Kidney (tissue), 14 donors: ENCODE measurements around the gene NKIRAS1. TPM values are rescaled to one million over a fixed set of nuclear protein-coding genes. Genes with fewer than 3 reads are reported as not detected.
"Not testable (repeated sequence)": the region's sequence is repeated elsewhere in the genome, so short reads cannot be mapped to it uniquely, and the experiment has no call there.

ENCODE experiments used
- DNase-seq, 5 donors: peaks; one replicate each; pipeline ENCODE4 v3.0.0-alpha.2; 2013 to 2020
- FAIRE-seq: peaks from 2 replicates; lab custom pipeline; 2012; peaks lifted over from hg19 to GRCh38; lab: Jason Lieb, UNC
- H3K27ac ChIP-seq, 2 donors: one replicate each; pipeline ENCODE4 v1.7.0; 2013; ENCODE audit warnings: low read depth in 2 of 2, low read length in 2 of 2, inconsistent platforms in 1 of 2
- H3K27me3 ChIP-seq: one replicate; pipeline ENCODE4 v1.7.1; 2013; ENCODE audit warnings: low read length, inconsistent platforms; ENCODE audit not compliant: control insufficient read depth, insufficient read depth
- H3K36me3 ChIP-seq, 3 donors: one replicate each; pipeline versions ENCODE4 v1.7.0 to v1.7.1; 2013; ENCODE audit warnings: low read length in 3 of 3, control low read depth in 1 of 3, inconsistent platforms in 1 of 3; ENCODE audit not compliant: insufficient read depth in 3 of 3, control insufficient read depth in 2 of 3
- H3K4me1 ChIP-seq, 3 donors: one replicate each; pipeline versions ENCODE4 v1.7.0 to v1.7.1; 2013; ENCODE audit warnings: low read length in 3 of 3, inconsistent platforms in 1 of 3, low read depth in 1 of 3; ENCODE audit not compliant: control insufficient read depth in 2 of 3, insufficient read depth in 2 of 3
- H3K4me3 ChIP-seq, 3 donors: one replicate each; pipeline versions ENCODE4 v1.7.0 to v1.8.1; 2013; ENCODE audit warnings: low read length in 3 of 3, control low read depth in 1 of 3, inconsistent platforms in 1 of 3
- H3K9ac ChIP-seq, 3 donors: one replicate each; pipeline versions ENCODE4 v1.7.0 to v1.7.1; 2013; ENCODE audit warnings: low read length in 3 of 3, control low read depth in 1 of 3, inconsistent platforms in 1 of 3
- H3K9me3 ChIP-seq, 3 donors: one replicate each; pipeline versions ENCODE4 v1.7.0 to v1.7.1; 2013; ENCODE audit warnings: low read length in 3 of 3, control low read depth in 1 of 3, inconsistent platforms in 1 of 3; ENCODE audit not compliant: control insufficient read depth in 2 of 3, insufficient read depth in 1 of 3
- intact Hi-C: fragments of 100-400 bp; cut with DNase I; formaldehyde crosslinking; loops from one replicate; pipeline ENCODE4 v1.11.1; 2022
- polyA plus RNA-seq: library from polyadenylated mRNA; stranded (reverse); fragments of 350-450 nt; fragmentation: Illumina TruSeq; extraction: RNeasy Lipid Tissue Mini Kit (QIAGEN cat#74804); gene quantifications from one replicate; pipeline ENCODE4 v1.2.3, GENCODE V29; 2014; ENCODE audit warnings: low read depth, low replicate concordance; ENCODE audit not compliant: insufficient read depth
- total RNA-seq: library from RNA; stranded (reverse); fragmentation: NEBNext Ultra II Directional; extraction: Animal tissue kit (Norgen Biotek cat#: 25700); gene quantifications from one replicate; pipeline ENCODE4 v1.2.1, GENCODE V29; 2021
- TF ChIP-seq, protein P1 (sequence below): IDR thresholded peaks from 3 replicates; pipeline ENCODE4 v1.5.1; 2012; ENCODE audit warnings: mild to moderate bottlenecking, moderate library complexity, borderline replicate concordance; ENCODE audit not compliant: insufficient read depth; ENCODE audit errors: extremely low read depth
- donor health status: control.
- donor health status: control.
- donor health status: control.
- donor health status: control.
- donor health status: control.
- donor health status: DM: yes; HTN: yes; CAD: no.
- donor health status: Normal renal cell carcinoma (clear cell type).

Gene NKIRAS1
- total and polyA plus RNA-seq, 2 donors from 2014 or later: 7.1 to 17.2 TPM

DNA sequence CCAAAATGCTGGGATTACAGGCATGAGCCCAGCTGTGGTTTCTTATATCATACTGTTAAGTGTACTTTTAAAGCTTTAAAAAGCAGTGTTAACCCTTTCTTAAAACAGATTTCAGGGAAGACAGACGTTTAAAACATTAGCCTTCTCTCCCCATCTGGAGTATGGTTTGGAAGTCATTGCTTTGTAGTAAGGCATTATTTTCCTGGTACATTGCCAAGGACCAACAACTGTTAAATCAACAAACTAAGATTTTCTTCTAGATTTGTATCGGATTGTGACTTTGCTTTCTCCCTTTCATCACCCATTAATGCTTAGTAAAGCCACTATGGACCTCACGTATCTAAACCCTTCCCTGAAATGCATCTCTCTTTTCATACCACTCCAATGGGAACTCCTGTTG, 60.5 kb downstream of the NKIRAS1 start:
- intact Hi-C loops: no loop called here
- Histone ChIP-seq H3K4me1 (peaks cover 2 to 15% (median 13%) of the 10 kb centered on the region in 3 donors), H3K4me3 (no peak overlapping the region), H3K9ac (no peak overlapping the region), H3K27ac (no peak overlapping the region), H3K9me3 (no peaks in the 10 kb centered on the region), H3K36me3 (no peaks in the 10 kb centered on the region), H3K27me3 (no peaks in the 10 kb centered on the region)
- DNase-seq (no peak), FAIRE-seq (no peak)
- TF ChIP-seq, protein P1, sequence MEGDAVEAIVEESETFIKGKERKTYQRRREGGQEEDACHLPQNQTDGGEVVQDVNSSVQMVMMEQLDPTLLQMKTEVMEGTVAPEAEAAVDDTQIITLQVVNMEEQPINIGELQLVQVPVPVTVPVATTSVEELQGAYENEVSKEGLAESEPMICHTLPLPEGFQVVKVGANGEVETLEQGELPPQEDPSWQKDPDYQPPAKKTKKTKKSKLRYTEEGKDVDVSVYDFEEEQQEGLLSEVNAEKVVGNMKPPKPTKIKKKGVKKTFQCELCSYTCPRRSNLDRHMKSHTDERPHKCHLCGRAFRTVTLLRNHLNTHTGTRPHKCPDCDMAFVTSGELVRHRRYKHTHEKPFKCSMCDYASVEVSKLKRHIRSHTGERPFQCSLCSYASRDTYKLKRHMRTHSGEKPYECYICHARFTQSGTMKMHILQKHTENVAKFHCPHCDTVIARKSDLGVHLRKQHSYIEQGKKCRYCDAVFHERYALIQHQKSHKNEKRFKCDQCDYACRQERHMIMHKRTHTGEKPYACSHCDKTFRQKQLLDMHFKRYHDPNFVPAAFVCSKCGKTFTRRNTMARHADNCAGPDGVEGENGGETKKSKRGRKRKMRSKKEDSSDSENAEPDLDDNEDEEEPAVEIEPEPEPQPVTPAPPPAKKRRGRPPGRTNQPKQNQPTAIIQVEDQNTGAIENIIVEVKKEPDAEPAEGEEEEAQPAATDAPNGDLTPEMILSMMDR: no peak

DNA sequence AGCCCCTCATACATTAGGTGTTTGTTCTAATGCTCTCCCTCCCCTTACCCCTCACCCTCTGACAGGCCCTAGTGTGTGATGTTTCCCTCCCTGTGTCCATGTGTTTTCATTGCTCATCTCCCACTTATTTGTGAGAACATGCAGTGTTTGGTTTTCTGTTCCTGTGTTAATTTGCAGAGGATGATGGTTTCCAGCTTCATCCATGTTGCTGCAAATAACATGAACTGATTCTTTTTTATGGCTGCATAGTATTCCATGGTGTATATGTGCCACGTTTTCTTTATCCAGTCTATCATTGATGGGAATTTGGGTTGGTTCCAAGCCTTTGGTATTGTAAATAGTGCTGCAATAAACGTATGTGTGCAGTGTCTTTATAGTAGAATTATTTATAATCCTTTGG, 67.3 kb downstream of the NKIRAS1 start:
- H3K4me1 ChIP-seq, H3K9me3 ChIP-seq, DNase-seq, H3K4me3 ChIP-seq, H3K9ac ChIP-seq, H3K36me3 ChIP-seq, intact Hi-C loops, FAIRE-seq, H3K27me3 ChIP-seq, H3K27ac ChIP-seq: not testable (repeated sequence)

DNA sequence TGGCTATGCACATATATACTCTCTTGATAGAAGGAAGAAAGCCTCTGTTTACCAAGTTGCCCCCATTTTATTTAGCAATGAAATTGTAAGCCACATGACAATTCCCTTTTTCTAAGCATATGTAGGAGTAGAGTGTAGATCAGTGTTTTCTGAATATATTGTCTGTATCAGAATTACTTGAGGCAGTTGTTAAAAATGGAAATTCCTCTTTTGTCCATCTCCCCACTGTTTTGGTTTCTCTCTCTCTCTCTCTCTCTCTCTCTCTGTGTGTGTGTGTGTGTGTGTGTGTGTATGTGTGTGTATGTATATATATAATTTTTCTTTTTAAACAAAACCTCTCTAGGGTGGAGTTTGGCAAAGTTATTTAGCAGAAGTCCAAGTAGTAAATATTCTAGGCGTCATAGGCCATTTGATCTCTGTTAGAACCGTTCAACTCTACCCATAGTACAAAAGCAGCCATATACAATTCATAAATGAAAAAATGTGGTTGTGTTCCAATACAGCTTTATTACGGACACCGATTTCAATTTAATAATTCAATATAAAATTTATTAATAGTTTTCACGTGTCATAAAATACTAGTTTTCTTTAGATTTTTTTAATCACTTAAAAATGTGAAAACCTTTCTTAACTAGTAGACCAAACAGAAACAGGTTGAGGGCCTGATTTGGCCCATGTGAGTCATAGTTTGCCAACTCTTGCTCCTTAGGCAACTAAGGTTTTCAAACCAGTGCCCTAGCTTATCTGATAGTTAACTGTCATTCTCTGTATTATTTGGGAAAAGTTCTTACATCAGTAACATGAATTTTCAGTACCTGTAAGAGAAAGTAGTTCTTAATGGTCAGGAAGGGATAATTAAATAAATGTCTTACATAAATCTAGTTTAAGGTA, 71.2 kb downstream of the NKIRAS1 start:
- intact Hi-C loops: no loop called here
- no peaks in the 10 kb centered on the region for H3K27me3 ChIP-seq
- FAIRE-seq: no peak
- TF ChIP-seq, protein P1: no peak
- H3K4me1 ChIP-seq: no peaks in the 10 kb centered on the region
- no peak overlapping the region for H3K9ac ChIP-seq
- H3K9me3 ChIP-seq: no peaks in the 10 kb centered on the region
- no peak overlapping the region for H3K4me3 ChIP-seq
- no peak for DNase-seq
- no peak overlapping the region for H3K27ac ChIP-seq
- no peaks in the 10 kb centered on the region for H3K36me3 ChIP-seq

DNA sequence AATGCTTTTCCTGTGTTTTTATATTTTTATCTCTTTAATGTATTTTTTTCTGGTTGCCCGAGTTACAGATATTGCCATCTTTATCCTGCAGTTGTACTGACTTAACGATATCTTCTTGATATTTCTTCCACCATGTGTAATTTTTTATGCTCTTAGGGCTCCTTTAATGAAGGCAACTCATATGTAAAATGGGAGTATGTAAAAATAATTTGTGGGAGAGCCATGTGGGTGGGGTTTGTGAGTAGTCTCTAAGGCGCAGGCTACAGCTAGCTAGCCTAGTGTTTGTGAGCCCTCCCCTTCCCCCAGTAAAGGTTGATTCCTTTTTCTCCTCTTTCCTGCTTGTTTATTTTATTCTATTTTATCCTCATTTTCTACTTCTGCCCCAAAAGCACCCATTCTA, 72.9 kb downstream of the NKIRAS1 start:
- H3K4me1 ChIP-seq: no peaks in the 10 kb centered on the region
- no peak overlapping the region for H3K27ac ChIP-seq
- H3K4me3 ChIP-seq: no peak overlapping the region
- no peak for DNase-seq
- H3K9ac ChIP-seq: no peak overlapping the region
- no peaks in the 10 kb centered on the region for H3K9me3 ChIP-seq
- H3K27me3 ChIP-seq: no peaks in the 10 kb centered on the region
- FAIRE-seq: no peak
- TF ChIP-seq, protein P1: no peak
- intact Hi-C loops: no loop called here
- H3K36me3 ChIP-seq: no peaks in the 10 kb centered on the region

Other genes with a start within 250 kb of the NKIRAS1 start
- gene UBE2E1, start 111.0 kb downstream of the NKIRAS1 start, total RNA-seq: 83.2 TPM
- 69.1 TPM for gene UBE2E1, start 111.0 kb downstream of the NKIRAS1 start, polyA plus RNA-seq
- 1,508 TPM for gene RPL15, start 142 bp upstream of the NKIRAS1 start, total RNA-seq
- gene RPL15, start 142 bp upstream of the NKIRAS1 start, polyA plus RNA-seq: 2,114 TPM
- 49.3 TPM for gene NR1D2, start 28.3 kb upstream of the NKIRAS1 start, total RNA-seq
- gene NR1D2, start 28.3 kb upstream of the NKIRAS1 start, polyA plus RNA-seq: 7.1 TPM